ENCODE data around the gene CYTH3. TPM values are rescaled to one million over a fixed set of nuclear protein-coding genes. Genes with fewer than 3 reads are reported as not detected.

Gene CYTH3
- total RNA-seq, 1 experiment from 2014 or later: 16.7 TPM

DNA sequence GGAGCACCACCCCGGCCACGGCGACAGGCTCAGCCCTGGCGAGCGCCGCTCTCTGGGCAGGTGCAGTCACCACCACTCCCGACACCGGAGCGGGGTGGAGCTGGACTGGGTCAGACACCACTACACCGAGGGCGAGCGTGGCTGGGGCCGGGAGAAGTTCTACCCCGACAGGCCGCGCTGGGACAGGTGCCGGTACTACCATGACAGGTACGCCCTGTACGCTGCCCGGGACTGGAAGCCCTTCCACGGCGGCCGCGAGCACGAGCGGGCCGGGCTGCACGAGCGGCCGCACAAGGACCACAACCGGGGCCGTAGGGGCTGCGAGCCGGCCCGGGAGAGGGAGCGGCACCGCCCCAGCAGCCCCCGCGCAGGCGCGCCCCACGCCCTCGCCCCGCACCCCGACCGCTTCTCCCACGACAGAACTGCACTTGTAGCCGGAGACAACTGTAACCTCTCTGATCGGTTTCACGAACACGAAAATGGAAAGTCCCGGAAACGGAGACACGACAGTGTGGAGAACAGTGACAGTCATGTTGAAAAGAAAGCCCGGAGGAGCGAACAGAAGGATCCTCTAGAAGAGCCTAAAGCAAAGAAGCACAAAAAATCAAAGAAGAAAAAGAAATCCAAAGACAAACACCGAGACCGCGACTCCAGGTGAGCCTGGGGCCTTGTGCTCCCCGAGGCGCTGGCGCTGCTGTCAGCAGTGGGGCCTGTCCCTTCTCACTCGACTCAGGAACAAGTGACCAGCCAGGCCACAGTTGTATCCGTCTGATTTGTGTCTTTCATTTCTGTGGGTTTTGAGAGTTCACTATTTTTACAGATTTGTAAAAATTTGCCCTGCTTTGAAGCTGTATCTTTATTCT is 117.7 kb downstream of the CYTH3 start:
- Histone ChIP-seq H3K9me3 (ENCODE audit: control insufficient read depth in 1 of 2, insufficient read depth in 1 of 2, low read depth in 1 of 2, low read length in 2 of 2) (no peaks in the 10 kb centered on the region), H3K9ac (ENCODE audit: low read length) (no peak overlapping the region), H3K4me1 (ENCODE audit: control insufficient read depth in 1 of 2, insufficient read depth in 2 of 2, low read length in 2 of 2) (no peaks in the 10 kb centered on the region), H3K4me2 (ENCODE audit: low read length) (no peak overlapping the region), H3K27me3 (ENCODE audit: insufficient read depth, low read length) (no peaks in the 10 kb centered on the region), H3K9me2 (ENCODE audit: insufficient read depth) (no peaks in the 10 kb centered on the region), H4K20me1 (ENCODE audit: insufficient read depth) (no peaks in the 10 kb centered on the region), H3K4me3 (replicated peaks in 1 of 2; ENCODE audit: low read depth in 1 of 2, low read length in 2 of 2) (no peak overlapping the region), H3K79me2 (ENCODE audit: insufficient read depth, low read length) (no peaks in the 10 kb centered on the region), H3K27ac (ENCODE audit: low read depth, low read length) (no peak overlapping the region), H2AFZ (ENCODE audit: low read depth, low read length, poor library complexity, severe bottlenecking) (no peak overlapping the region), H3K36me3 (ENCODE audit: control insufficient read depth in 1 of 2, insufficient read depth in 2 of 2, low read length in 2 of 2) (peaks cover 22 to 35% of the 10 kb centered on the region in 2 experiments)
- DNase-seq (ENCODE audit: low read depth, low spot score) (no peak), ATAC-seq (no peak)
- no TSS peak for BruUV-seq (replicated peaks)
- intact Hi-C loops (cut with micrococcal nuclease): no loop called here
- TF ChIP-seq ZNF274 (IDR thresholded peaks at IDR 0.05; ENCODE audit: low read depth, low read length) (no peak), EZH2phosphoT487 (IDR thresholded peaks at IDR 0.05; ENCODE audit: borderline replicate concordance) (no peak), POLR2A (IDR thresholded peaks at IDR 0.05; ENCODE audit: borderline replicate concordance, extremely low read depth, insufficient read depth, insufficient read length) (no peak), ELF1 (IDR thresholded peaks at IDR 0.05; ENCODE audit: borderline replicate concordance, low read depth) (no peak), FOSL1 (IDR thresholded peaks at IDR 0.05; ENCODE audit: low read depth) (no peak), SRF (IDR thresholded peaks at IDR 0.05; ENCODE audit: low read depth) (no peak), CBX3 (IDR thresholded peaks at IDR 0.05; ENCODE audit: low read depth) (no peak), POLR2AphosphoS5 (IDR thresholded peaks at IDR 0.05; ENCODE audit: low read depth, low read length) (no peak), CEBPB (IDR thresholded peaks at IDR 0.05; ENCODE audit: low read depth) (no peak), EGR1 (IDR thresholded peaks at IDR 0.05; ENCODE audit: low read depth) (no peak), ZFX (IDR thresholded peaks at IDR 0.05) (no peak), RAD21 (IDR thresholded peaks at IDR 0.05; ENCODE audit: low read depth) (no peak), EZH2 (IDR thresholded peaks at IDR 0.05) (no peak), JUND (IDR thresholded peaks at IDR 0.05) (no peak), YY1 (IDR thresholded peaks at IDR 0.05; ENCODE audit: extremely low read depth, insufficient replicate concordance, low read depth, low read length) (no peak)
- TF ChIP-seq, protein P1, sequence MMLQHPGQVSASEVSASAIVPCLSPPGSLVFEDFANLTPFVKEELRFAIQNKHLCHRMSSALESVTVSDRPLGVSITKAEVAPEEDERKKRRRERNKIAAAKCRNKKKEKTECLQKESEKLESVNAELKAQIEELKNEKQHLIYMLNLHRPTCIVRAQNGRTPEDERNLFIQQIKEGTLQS (IDR thresholded peaks at IDR 0.05): no peak
- TF ChIP-seq, protein P2, sequence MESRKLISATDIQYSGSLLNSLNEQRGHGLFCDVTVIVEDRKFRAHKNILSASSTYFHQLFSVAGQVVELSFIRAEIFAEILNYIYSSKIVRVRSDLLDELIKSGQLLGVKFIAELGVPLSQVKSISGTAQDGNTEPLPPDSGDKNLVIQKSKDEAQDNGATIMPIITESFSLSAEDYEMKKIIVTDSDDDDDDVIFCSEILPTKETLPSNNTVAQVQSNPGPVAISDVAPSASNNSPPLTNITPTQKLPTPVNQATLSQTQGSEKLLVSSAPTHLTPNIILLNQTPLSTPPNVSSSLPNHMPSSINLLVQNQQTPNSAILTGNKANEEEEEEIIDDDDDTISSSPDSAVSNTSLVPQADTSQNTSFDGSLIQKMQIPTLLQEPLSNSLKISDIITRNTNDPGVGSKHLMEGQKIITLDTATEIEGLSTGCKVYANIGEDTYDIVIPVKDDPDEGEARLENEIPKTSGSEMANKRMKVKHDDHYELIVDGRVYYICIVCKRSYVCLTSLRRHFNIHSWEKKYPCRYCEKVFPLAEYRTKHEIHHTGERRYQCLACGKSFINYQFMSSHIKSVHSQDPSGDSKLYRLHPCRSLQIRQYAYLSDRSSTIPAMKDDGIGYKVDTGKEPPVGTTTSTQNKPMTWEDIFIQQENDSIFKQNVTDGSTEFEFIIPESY (IDR thresholded peaks at IDR 0.05; ENCODE audit: extremely low read depth, insufficient replicate concordance, low read length): no peak
- TF ChIP-seq, protein P3, sequence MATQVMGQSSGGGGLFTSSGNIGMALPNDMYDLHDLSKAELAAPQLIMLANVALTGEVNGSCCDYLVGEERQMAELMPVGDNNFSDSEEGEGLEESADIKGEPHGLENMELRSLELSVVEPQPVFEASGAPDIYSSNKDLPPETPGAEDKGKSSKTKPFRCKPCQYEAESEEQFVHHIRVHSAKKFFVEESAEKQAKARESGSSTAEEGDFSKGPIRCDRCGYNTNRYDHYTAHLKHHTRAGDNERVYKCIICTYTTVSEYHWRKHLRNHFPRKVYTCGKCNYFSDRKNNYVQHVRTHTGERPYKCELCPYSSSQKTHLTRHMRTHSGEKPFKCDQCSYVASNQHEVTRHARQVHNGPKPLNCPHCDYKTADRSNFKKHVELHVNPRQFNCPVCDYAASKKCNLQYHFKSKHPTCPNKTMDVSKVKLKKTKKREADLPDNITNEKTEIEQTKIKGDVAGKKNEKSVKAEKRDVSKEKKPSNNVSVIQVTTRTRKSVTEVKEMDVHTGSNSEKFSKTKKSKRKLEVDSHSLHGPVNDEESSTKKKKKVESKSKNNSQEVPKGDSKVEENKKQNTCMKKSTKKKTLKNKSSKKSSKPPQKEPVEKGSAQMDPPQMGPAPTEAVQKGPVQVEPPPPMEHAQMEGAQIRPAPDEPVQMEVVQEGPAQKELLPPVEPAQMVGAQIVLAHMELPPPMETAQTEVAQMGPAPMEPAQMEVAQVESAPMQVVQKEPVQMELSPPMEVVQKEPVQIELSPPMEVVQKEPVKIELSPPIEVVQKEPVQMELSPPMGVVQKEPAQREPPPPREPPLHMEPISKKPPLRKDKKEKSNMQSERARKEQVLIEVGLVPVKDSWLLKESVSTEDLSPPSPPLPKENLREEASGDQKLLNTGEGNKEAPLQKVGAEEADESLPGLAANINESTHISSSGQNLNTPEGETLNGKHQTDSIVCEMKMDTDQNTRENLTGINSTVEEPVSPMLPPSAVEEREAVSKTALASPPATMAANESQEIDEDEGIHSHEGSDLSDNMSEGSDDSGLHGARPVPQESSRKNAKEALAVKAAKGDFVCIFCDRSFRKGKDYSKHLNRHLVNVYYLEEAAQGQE (IDR thresholded peaks at IDR 0.05; ENCODE audit: low read depth): no peak
- ChIA-PET RAD21 (ENCODE audit: low non-redundant PET in 1 of 2, low total read pairs in 2 of 2, uncharacterized antibody in 2 of 2, unreplicated experiment in 2 of 2) (no interaction called here), CTCF (no interaction called here), POLR2A (no interaction called here)
